Hepatocyte (in vitro differentiated cells): ENCODE results near the gene FBN1.

Source experiments
- EZH2 ChIP-seq: fragments of 200-600 bp; sonication (generic); IDR thresholded peaks from 2 replicates; pipeline ENCODE4 v1.6.1; 2016; ENCODE audit warnings: antibody characterized with exemption, mild to moderate bottlenecking, borderline replicate concordance
- TF ChIP-seq, protein P1 (sequence below): fragments of 200-600 bp; sonication (generic); IDR thresholded peaks from 2 replicates; pipeline ENCODE4 v1.5.1; 2016; ENCODE audit warnings: antibody characterized with exemption, mild to moderate bottlenecking; ENCODE audit not compliant: poor library complexity

DNA sequence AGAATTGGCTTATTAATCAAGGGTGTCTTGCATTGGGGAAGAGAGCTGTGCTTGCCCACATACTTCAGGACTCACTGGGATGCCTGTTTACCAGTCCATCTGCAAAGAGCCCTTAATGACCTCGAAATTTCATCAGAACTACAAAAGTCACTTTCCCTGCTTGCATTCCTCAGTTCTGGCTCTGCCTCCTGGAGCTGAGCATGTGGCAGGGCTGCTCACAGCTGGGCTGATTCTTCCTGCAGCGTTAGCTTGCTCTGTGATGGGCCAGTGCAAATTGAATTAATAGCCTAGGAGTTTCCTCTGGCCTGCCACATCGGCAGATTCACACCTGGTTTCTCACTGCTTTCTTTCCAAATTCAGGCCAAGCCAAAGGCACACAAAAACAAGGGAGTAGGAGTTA is 205.4 kb downstream of the FBN1 start:
- no peak for TF ChIP-seq EZH2
- TF ChIP-seq, protein P1, sequence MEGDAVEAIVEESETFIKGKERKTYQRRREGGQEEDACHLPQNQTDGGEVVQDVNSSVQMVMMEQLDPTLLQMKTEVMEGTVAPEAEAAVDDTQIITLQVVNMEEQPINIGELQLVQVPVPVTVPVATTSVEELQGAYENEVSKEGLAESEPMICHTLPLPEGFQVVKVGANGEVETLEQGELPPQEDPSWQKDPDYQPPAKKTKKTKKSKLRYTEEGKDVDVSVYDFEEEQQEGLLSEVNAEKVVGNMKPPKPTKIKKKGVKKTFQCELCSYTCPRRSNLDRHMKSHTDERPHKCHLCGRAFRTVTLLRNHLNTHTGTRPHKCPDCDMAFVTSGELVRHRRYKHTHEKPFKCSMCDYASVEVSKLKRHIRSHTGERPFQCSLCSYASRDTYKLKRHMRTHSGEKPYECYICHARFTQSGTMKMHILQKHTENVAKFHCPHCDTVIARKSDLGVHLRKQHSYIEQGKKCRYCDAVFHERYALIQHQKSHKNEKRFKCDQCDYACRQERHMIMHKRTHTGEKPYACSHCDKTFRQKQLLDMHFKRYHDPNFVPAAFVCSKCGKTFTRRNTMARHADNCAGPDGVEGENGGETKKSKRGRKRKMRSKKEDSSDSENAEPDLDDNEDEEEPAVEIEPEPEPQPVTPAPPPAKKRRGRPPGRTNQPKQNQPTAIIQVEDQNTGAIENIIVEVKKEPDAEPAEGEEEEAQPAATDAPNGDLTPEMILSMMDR, result no peak
